HG03097 (cell line): ENCODE measurements around the gene USO1.
"Not testable (repeated sequence)": the region's sequence is repeated elsewhere in the genome, so short reads cannot be mapped to it uniquely, and the experiment has no call there.

Source experiments
- ATAC-seq: cut with Tn5 transposase; IDR thresholded peaks from one replicate; pipeline ENCODE4 v1.9.1; 2021; ENCODE audit not compliant: unreplicated experiment, low FRiP score

USO1 gene

DNA sequence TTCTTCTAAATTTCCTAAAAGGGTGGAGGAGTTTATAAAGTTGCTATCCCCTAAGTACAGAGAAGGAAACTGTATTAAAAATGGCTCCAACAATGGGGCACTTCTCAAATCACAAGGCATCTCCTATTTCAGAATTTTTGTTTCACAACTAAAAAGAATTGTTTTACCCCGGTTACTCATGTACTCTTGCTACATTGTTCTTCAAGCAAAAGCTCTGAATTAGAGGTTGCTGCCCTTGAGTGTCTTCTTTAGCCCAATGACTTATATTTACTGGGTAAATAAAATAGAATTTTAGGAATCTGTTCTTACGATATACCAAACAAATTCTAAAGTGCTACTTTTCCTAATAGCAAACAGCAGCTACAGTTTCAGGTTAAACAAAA lies 110.4 kb downstream of the USO1 start:
- no peak for ATAC-seq

- ATAC-seq, result no peak
These were observed 117.5 kb downstream of the USO1 start for GRCh38 chr4:75841641-75842520.

DNA sequence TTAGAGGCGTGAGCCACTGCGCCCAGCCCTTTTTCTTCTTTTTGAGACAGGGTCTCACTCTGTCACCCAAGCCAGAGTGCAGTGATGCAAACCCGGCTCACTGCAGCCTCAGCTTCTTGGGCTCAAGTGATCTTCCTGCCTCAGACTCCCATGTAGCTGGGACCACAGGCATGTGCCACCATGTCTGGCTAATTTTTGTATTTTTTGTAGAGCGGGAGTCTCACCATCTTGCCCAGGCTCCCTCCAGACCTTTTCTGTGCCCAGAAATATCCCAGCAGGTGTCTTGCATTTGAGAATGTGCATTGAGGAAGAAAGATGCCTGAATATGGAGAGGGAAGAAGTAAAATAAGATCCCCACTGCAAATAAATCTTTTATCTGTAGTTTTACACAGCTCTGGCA lies 119.2 kb downstream of the USO1 start:
- no peak for ATAC-seq

GRCh38 chr4:75844151-75844662 lies 119.8 kb downstream of the USO1 start:
- ATAC-seq, result no peak

DNA sequence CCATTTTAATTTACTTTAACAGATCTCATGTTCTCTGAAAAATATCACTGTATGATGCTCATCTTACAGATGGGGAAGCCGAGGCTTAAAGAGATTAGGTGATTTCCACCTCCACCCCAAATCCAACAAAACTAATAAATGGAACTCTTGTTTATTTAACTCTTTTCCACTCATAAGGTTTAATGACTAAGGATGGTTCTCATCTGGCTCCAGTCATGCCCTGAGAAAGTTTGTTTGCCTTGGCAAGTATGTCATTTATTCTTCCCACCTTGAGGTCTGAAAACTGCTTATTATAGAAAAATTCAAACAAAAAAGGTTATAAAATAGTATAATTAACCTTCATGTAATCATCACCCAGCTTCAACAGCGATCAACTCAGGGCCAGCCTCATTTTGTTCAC lies 121.6 kb downstream of the USO1 start:
- no peak for ATAC-seq

- not testable (repeated sequence) for ATAC-seq
These were observed 123.9 kb downstream of the USO1 start for GRCh38 chr4:75848171-75848760.

- no peak for ATAC-seq
These were observed 124.5 kb downstream of the USO1 start for GRCh38 chr4:75848891-75849290.

DNA sequence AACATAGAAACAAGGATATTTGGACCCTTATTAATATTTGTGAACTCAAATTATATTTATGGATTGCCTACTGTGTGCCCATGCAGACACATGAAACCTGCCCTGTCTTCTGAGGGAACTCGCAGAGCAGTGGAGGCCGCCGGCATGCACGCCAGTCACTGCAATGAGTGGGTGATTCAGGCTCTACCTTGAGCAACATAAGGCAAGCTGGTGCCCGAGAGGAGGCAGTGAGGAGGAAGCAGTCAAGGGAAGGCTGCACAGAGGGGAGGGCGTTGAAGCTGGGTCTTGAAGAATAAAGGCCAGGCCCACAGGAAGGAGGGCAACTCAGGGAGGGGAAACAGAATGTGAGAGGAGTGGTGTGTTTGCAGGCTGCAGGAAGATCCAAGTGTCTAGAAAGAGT lies 125.1 kb downstream of the USO1 start:
- no peak for ATAC-seq

DNA sequence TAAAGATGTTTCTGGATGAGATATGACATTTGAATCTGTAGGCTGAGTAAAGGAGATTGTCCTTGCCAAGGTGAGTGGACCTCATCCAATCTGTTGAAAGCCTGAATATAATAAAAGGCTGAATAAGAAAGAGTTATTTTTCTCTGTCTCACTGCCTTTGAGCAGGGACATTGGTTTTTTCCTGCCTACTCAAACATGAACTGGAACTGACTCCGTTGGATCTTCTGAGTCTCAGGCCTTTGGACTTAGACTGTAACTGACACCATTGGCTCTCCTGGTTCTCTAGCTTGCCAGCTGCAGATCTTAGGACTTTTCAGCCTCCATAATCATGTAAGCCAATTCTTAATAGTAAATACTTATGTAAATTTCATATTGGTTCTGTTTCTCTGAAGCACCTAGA lies 134.3 kb downstream of the USO1 start:
- ATAC-seq, result no peak

- ATAC-seq, result no peak
These were observed 136.2 kb downstream of the USO1 start for GRCh38 chr4:75860606-75861005.
